A673 (cell line): ENCODE results near the gene SELENOK.

ENCODE experiments used
- CTCF ChIP-seq: fragments of 300-800, 200-600 bp; sonication (generic); conservative IDR thresholded peaks from 2 replicates; pipeline ENCODE4 v1.5.1; 2017; ENCODE audit warnings: low read depth, mild to moderate bottlenecking, antibody characterized with exemption, low read length, moderate library complexity, mixed read lengths
- EZH2 ChIP-seq: fragments of 200-600 bp; sonication (generic); IDR thresholded peaks from 2 replicates; pipeline ENCODE4 v1.6.1; 2017; ENCODE audit warnings: borderline replicate concordance, low read depth, mild to moderate bottlenecking, mixed read lengths, antibody characterized with exemption, low read length; ENCODE audit not compliant: poor library complexity, severe bottlenecking

GRCh38 chr3:53913401-53913800 is 21.7 kb upstream of the SELENOK start:
- no peak for TF ChIP-seq CTCF
- TF ChIP-seq EZH2, result no peak
